ENCODE measurements around the gene PDSS2. TPM values are rescaled to one million over a fixed set of nuclear protein-coding genes. Genes with fewer than 3 reads are reported as not detected.
A peak's percentile ranks its signal among the peaks of the same experiment; 100 is the strongest.
"Not testable (repeated sequence)": the region's sequence is repeated elsewhere in the genome, so short reads cannot be mapped to it uniquely, and the experiment has no call there.

Gene PDSS2
- total RNA-seq, 1 experiment from 2014 or later, result 9.2 TPM

DNA sequence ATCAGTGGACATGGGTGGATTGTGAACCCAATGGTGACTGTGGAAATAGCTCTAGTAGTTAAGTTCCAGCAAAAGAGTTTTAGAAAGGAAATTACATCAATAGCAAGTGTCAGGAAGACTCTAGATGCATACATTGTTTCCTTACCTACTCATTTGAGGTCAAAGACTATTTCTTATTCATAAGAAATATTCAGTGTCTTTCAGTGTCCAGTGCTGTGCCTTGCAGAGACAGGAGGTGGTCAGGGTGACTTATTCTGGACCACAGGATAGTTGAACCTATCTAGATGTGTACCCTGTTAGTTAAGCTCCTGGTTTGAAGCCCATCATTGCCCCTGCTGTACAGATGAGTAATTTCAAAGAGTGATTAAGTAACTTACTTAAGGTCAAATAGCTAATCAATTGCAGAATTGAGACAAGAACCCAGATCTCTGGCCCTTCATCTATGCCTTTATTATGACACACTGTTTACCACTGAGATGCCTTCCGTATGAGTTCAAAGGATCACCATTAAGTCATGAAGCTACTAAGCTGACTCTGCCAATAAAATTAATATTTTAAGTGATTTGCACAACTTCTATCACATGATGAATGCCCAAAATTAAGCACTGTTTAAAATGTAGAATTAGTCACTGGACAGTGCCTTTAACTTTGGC lies 136.1 kb downstream of the PDSS2 start:
- DNase-seq (ENCODE audit: low spot score), result no peak

GRCh38 chr6:107321793-107322192 lies 137.6 kb downstream of the PDSS2 start:
- DNase-seq (ENCODE audit: low spot score), result no peak

DNA sequence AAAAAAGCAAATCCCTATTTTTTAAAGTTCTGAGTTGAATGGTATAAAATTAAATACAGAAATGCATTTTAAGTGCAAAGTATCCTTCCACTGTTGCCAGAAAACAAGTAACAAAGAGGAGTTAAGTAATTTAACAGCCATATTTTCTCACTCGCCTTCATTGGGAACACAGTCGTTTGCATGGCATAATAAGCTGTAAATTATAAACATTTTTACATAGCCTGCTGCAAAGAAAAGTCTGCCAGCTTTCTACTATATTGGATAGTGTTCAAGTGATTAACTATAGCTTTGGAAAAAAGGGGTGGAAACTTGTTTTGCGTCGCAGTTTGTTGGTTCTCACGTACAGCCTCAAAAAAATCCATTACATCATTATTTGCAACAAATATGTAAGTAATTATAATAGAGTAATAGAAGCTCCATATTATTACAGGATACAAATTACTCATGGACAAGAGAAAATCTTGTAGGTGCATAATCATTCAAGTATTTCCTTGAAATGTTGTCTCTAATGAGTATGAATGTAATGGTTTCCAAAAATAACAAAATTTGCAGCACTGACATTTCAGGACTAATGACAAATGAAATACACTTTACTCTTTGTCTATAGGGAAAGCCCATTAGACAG lies 139.3 kb downstream of the PDSS2 start:
- DNase-seq (ENCODE audit: low spot score), result no peak

GRCh38 chr6:107318100-107318736 lies 141.1 kb downstream of the PDSS2 start:
- peak; percentile 57 for DNase-seq (ENCODE audit: low spot score)

DNA sequence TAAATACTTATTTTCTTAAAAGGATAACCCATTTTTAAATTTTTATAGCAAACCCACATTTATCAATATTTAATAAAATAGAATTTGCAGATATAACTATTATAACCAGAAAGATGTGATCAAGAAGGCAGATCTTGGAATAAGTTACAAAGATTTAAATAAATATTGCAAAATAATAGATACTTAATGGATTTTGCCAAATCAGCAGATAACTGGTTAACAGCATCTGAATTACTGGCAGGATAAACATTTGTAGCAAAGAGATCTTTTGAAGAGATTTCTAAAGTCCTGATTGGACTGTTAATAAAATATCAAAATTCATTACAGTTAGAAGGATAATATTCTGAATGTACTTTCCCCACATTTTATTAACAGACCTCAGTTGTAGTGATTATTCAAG lies 144.2 kb downstream of the PDSS2 start:
- DNase-seq (ENCODE audit: low spot score), result no peak

GRCh38 chr6:107314531-107314939 lies 144.8 kb downstream of the PDSS2 start:
- DNase-seq (ENCODE audit: low spot score), result no peak

DNA sequence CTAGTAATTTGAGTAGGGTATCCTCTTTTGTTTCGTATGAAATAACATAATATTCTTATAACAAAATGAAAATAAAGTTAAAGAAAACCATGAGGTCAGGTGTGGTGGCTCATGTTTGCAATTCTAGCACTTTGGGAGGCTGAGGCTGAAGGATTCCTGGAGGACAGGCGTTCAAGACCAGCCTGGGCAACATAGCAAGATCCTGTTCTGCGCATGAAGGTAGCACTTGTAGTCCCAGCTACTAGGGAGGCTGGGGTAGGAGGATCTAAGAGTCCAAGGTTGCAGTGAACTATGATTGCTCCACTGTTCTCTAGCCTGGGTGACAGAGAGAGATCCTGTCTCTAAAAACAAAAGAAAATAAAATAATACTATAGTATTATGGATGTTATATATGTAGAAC lies 145.6 kb downstream of the PDSS2 start:
- DNase-seq (ENCODE audit: low spot score), result no peak

GRCh38 chr6:107310362-107310761 lies 149.0 kb downstream of the PDSS2 start:
- DNase-seq (ENCODE audit: low spot score), result no peak

GRCh38 chr6:107308677-107309076 lies 150.7 kb downstream of the PDSS2 start:
- DNase-seq (ENCODE audit: low spot score), result no peak

- not testable (repeated sequence) for DNase-seq (ENCODE audit: low spot score)
These were observed 153.4 kb downstream of the PDSS2 start for GRCh38 chr6:107305994-107306393.

- DNase-seq (ENCODE audit: low spot score), result no peak
These were observed 154.0 kb downstream of the PDSS2 start for GRCh38 chr6:107305391-107305790.

- DNase-seq (ENCODE audit: low spot score), result peak; percentile 9
These were observed 154.8 kb downstream of the PDSS2 start for GRCh38 chr6:107304421-107305025.

GRCh38 chr6:107293350-107293749 lies 166.0 kb downstream of the PDSS2 start:
- no peak for DNase-seq (ENCODE audit: low spot score)

- DNase-seq (ENCODE audit: low spot score), result no peak
These were observed 166.6 kb downstream of the PDSS2 start for GRCh38 chr6:107292715-107293271.

- DNase-seq (ENCODE audit: low spot score), result no peak
These were observed 168.9 kb downstream of the PDSS2 start for GRCh38 chr6:107290491-107290890.

GRCh38 chr6:107289258-107289657 lies 170.1 kb downstream of the PDSS2 start:
- DNase-seq (ENCODE audit: low spot score), result not testable (repeated sequence)

DNA sequence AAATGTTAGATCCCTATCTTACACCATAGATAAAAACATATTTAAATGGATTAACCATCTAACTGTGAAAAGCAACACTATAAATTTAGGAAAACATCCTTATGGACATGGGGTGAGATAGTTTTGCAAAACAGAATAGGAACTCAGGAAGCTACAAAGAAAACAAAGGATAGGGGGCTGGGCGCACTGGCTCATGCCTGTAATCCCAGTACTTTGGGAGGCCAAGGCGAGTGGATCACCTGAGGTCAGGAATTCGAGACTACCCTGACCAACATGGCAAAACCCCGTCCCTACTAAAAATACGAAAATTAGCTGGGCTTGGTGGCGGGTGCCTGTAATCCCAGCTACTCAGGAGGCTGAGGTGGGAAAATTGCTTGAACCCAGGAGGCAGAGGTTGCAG lies 173.7 kb downstream of the PDSS2 start:
- DNase-seq (ENCODE audit: low spot score), result not testable (repeated sequence)

GRCh38 chr6:107284805-107285204 lies 174.6 kb downstream of the PDSS2 start:
- no peak for DNase-seq (ENCODE audit: low spot score)

GRCh38 chr6:107280791-107281190 lies 178.6 kb downstream of the PDSS2 start:
- no peak for DNase-seq (ENCODE audit: low spot score)

DNA sequence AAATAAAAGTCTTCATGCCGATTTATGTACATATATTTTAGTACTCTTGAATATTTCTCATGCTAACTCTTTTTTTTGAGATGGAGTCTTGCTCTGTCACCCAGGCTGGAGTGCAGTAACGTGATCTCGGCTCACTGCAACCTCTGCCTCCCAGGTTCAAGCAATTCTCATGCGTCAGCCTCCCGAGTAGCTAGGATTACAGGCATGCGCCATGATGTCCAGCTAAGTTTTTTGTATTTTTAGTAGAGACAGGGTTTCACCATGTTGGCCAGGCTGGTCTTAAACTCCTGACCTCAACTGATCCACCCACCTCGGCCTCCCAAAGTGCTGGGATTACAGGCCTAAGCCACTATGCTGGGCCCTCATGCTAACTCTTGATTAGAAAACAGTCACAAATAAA lies 179.4 kb downstream of the PDSS2 start:
- DNase-seq (ENCODE audit: low spot score), result not testable (repeated sequence)

GRCh38 chr6:107275330-107275865 lies 184.0 kb downstream of the PDSS2 start:
- no peak for DNase-seq (ENCODE audit: low spot score)

GRCh38 chr6:107274288-107274687 lies 185.1 kb downstream of the PDSS2 start:
- no peak for DNase-seq (ENCODE audit: low spot score)
